Measurements from ENCODE around the gene URI1. TPM values are rescaled to one million over a fixed set of nuclear protein-coding genes. Genes with fewer than 3 reads are reported as not detected.
"Not testable (repeated sequence)": the region's sequence is repeated elsewhere in the genome, so short reads cannot be mapped to it uniquely, and the experiment has no call there.

Gene URI1
- total and polyA plus RNA-seq, 4 donors, result 72.7 to 91.7 (median 84.3) TPM

DNA sequence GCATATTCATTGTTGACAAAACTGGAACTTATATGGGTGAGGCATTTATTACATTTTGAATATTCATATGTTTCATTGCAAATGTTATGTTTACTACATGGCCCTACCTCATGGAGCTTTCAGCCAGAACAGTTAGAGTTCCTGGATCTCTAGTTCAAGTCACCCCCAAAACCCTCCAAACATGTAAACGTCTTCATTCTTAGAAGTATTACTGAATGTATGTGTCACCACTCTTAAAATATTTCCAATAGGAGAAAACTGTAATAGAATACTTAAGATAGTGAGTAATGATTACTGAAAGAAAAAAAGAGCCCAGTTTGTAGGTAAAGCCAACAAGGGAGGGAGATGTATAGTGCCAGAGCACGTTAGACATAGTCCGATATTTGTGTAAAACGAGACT lies 23.5 kb downstream of the URI1 start:
- H3K4me3 ChIP-seq (ENCODE audit: low read depth, low read length), result no peak overlapping the region
- H3K27me3 ChIP-seq (ENCODE audit: control insufficient read depth, insufficient read depth, low read length), result no peaks in the 10 kb centered on the region
- H3K36me3 ChIP-seq (ENCODE audit: control insufficient read depth, insufficient read depth, low read length), result no peaks in the 10 kb centered on the region
- WGBS (ENCODE audit: insufficient coverage), result 84% methylated on average over 3 of the region's 4 CpGs
- no peak overlapping the region for H3K27ac ChIP-seq (ENCODE audit: low read depth, low read length)
- DNase-seq (ENCODE audit: low read depth in 4 of 6, low spot score in 6 of 6), result no peak
- no peaks in the 10 kb centered on the region for H3K4me1 ChIP-seq (ENCODE audit: control insufficient read depth, insufficient read depth, low read length)
- H3K9me3 ChIP-seq (ENCODE audit: control insufficient read depth, insufficient read depth, low read length), result no peaks in the 10 kb centered on the region

- not testable (repeated sequence) for H3K36me3 ChIP-seq (ENCODE audit: control insufficient read depth, insufficient read depth, low read length); H3K4me3 ChIP-seq (ENCODE audit: low read depth, low read length); H3K27ac ChIP-seq (ENCODE audit: low read depth, low read length); H3K9me3 ChIP-seq (ENCODE audit: control insufficient read depth, insufficient read depth, low read length); DNase-seq (ENCODE audit: low read depth in 4 of 6, low spot score in 6 of 6); H3K27me3 ChIP-seq (ENCODE audit: control insufficient read depth, insufficient read depth, low read length); H3K4me1 ChIP-seq (ENCODE audit: control insufficient read depth, insufficient read depth, low read length)
- WGBS (ENCODE audit: insufficient coverage), result 100% methylated on average over 1 of the region's 3 CpGs
These were observed 24.1 kb downstream of the URI1 start for GRCh38 chr19:29966142-29966541.

DNA sequence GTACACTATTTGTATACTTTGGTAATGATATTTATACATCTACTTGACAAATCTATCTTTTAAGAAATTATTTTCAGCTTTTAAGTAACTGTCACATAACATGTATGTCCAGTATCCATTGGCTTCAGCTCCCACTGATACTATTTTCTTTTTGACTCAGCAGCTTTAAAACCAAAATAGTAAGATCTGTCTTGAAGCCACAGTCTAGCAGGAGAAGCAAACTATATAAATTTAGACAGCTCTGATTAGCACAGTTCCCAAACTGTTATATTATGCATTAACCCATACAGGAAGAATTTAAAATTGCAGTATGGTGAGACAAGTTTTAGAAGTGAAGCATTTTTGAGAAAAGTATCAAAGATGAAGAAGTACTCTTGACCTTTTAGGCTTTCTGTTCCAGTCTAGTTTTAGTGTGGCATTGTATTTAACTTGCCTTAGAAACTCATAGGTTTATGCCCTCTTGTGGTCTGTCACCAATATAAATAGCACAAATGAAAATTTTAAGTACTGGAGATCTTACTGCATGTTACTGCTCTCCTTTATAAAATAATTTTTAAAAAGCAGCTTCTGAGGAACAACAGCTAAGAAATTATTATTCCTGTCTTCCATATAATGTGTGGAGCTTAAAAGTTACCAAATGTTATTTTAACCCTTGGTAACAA lies 24.7 kb downstream of the URI1 start:
- peak in 2 of 6 donors; percentile 24 to 62 for DNase-seq (ENCODE audit: low read depth in 4 of 6, low spot score in 6 of 6)
- no peaks in the 10 kb centered on the region for H3K9me3 ChIP-seq (ENCODE audit: control insufficient read depth, insufficient read depth, low read length)
- H3K4me1 ChIP-seq (ENCODE audit: control insufficient read depth, insufficient read depth, low read length), result no peaks in the 10 kb centered on the region
- no peak overlapping the region for H3K27ac ChIP-seq (ENCODE audit: low read depth, low read length)
- no peaks in the 10 kb centered on the region for H3K27me3 ChIP-seq (ENCODE audit: control insufficient read depth, insufficient read depth, low read length)
- H3K36me3 ChIP-seq (ENCODE audit: control insufficient read depth, insufficient read depth, low read length), result no peaks in the 10 kb centered on the region
- H3K4me3 ChIP-seq (ENCODE audit: low read depth, low read length), result no peak overlapping the region

GRCh38 chr19:29967623-29968022 lies 25.6 kb downstream of the URI1 start:
- Histone ChIP-seq H3K4me3 (ENCODE audit: low read depth, low read length) (no peak overlapping the region), H3K36me3 (ENCODE audit: control insufficient read depth, insufficient read depth, low read length) (no peaks in the 10 kb centered on the region), H3K27ac (ENCODE audit: low read depth, low read length) (no peak overlapping the region), H3K4me1 (ENCODE audit: control insufficient read depth, insufficient read depth, low read length) (no peaks in the 10 kb centered on the region), H3K27me3 (ENCODE audit: control insufficient read depth, insufficient read depth, low read length) (no peaks in the 10 kb centered on the region), H3K9me3 (ENCODE audit: control insufficient read depth, insufficient read depth, low read length) (no peaks in the 10 kb centered on the region)
- 20% methylated on average over 1 of the region's 3 CpGs for WGBS (ENCODE audit: insufficient coverage)
- DNase-seq (ENCODE audit: low read depth in 4 of 6, low spot score in 6 of 6), result peak in 1 of 6 donors; percentile 42

GRCh38 chr19:29969891-29970290 lies 27.9 kb downstream of the URI1 start:
- no peak overlapping the region for H3K4me3 ChIP-seq (ENCODE audit: low read depth, low read length)
- no peaks in the 10 kb centered on the region for H3K36me3 ChIP-seq (ENCODE audit: control insufficient read depth, insufficient read depth, low read length)
- no peaks in the 10 kb centered on the region for H3K4me1 ChIP-seq (ENCODE audit: control insufficient read depth, insufficient read depth, low read length)
- H3K9me3 ChIP-seq (ENCODE audit: control insufficient read depth, insufficient read depth, low read length), result no peaks in the 10 kb centered on the region
- peak in 1 of 6 donors; percentile 13 for DNase-seq (ENCODE audit: low read depth in 4 of 6, low spot score in 6 of 6)
- H3K27ac ChIP-seq (ENCODE audit: low read depth, low read length), result no peak overlapping the region
- WGBS (ENCODE audit: insufficient coverage), result 57% methylated on average over 1 of the region's 3 CpGs
- H3K27me3 ChIP-seq (ENCODE audit: control insufficient read depth, insufficient read depth, low read length), result no peaks in the 10 kb centered on the region

DNA sequence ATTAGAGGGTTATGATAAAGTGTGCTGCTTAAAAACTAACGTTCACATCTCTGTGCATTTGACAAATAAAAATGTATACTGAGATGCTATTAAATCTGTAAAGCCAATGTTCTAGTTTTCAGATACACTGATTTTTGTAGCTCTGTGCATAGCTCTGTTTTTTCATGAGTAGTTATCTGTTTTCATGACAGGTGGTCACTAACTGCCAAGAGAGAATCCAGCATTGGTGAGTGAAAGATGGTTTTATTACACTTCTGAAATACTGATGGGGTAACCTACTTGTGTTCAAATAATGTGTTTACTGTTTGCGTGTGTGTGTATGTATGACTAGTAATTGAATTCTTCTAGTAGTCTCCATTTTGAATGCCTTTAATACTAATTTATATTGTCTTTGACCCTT lies 29.0 kb downstream of the URI1 start:
- H3K4me3 ChIP-seq (ENCODE audit: low read depth, low read length), result no peak overlapping the region
- peak in 1 of 6 donors; percentile 22 for DNase-seq (ENCODE audit: low read depth in 4 of 6, low spot score in 6 of 6)
- no peak overlapping the region for H3K27ac ChIP-seq (ENCODE audit: low read depth, low read length)
- H3K4me1 ChIP-seq (ENCODE audit: control insufficient read depth, insufficient read depth, low read length), result no peaks in the 10 kb centered on the region
- no peaks in the 10 kb centered on the region for H3K27me3 ChIP-seq (ENCODE audit: control insufficient read depth, insufficient read depth, low read length)
- no CpG with 5 or more reads among the region's 2 CpGs for WGBS (ENCODE audit: insufficient coverage)
- H3K36me3 ChIP-seq (ENCODE audit: control insufficient read depth, insufficient read depth, low read length), result no peaks in the 10 kb centered on the region
- no peaks in the 10 kb centered on the region for H3K9me3 ChIP-seq (ENCODE audit: control insufficient read depth, insufficient read depth, low read length)

DNA sequence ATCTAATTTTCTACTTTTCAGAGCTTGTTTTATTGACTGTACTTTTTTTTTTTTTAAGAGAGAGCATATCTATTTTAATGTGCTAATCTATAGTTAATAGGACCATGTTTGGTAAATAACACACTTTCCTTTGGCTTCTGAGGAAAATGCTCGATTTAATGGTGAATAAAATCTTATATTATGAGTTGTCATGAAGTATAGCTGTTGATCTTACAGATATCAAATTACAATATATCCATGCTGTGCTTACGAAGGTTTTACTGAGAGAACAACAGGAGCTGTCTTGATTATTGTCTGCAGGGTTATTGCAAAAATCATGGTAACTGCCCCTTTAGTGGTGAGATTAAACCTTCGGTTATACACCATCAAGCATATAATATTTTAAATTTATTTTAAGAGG lies 29.6 kb downstream of the URI1 start:
- no CpG with 5 or more reads among the region's 3 CpGs for WGBS (ENCODE audit: insufficient coverage)
- DNase-seq (ENCODE audit: low read depth in 4 of 6, low spot score in 6 of 6), result peak in 1 of 6 donors; percentile 61
- Histone ChIP-seq H3K4me1 (ENCODE audit: control insufficient read depth, insufficient read depth, low read length) (no peaks in the 10 kb centered on the region), H3K9me3 (ENCODE audit: control insufficient read depth, insufficient read depth, low read length) (no peaks in the 10 kb centered on the region), H3K27me3 (ENCODE audit: control insufficient read depth, insufficient read depth, low read length) (no peaks in the 10 kb centered on the region), H3K4me3 (ENCODE audit: low read depth, low read length) (no peak overlapping the region), H3K27ac (ENCODE audit: low read depth, low read length) (no peak overlapping the region), H3K36me3 (ENCODE audit: control insufficient read depth, insufficient read depth, low read length) (no peaks in the 10 kb centered on the region)

DNA sequence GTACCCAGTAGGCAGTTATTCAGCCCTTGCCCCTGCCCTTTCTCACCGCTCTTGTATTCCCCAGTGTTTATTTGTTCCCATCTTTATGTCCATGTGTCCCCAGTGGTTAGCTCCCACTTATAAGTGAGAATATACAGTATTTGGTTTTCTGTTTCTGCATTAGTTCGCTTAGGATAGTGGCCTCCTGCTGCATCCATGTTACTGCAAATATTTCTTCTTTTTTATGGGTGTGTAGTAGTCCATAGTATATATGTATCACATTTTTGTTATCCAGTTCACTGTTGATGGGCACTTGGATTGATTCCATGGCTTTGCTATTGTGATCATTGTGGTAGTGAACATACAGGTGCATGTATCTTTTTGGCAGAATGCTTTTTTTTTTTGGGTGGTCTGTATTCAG lies 32.7 kb downstream of the URI1 start:
- Histone ChIP-seq H3K4me3 (ENCODE audit: low read depth, low read length) (no peak overlapping the region), H3K36me3 (ENCODE audit: control insufficient read depth, insufficient read depth, low read length) (no peaks in the 10 kb centered on the region), H3K4me1 (ENCODE audit: control insufficient read depth, insufficient read depth, low read length) (no peaks in the 10 kb centered on the region), H3K27me3 (ENCODE audit: control insufficient read depth, insufficient read depth, low read length) (no peaks in the 10 kb centered on the region), H3K27ac (ENCODE audit: low read depth, low read length) (no peak overlapping the region), H3K9me3 (ENCODE audit: control insufficient read depth, insufficient read depth, low read length) (no peaks in the 10 kb centered on the region)
- no peak for DNase-seq (ENCODE audit: low read depth in 4 of 6, low spot score in 6 of 6)
- WGBS (ENCODE audit: insufficient coverage), result no CpG with 5 or more reads among the region's 2 CpGs

- no peaks in the 10 kb centered on the region for H3K27me3 ChIP-seq (ENCODE audit: control insufficient read depth, insufficient read depth, low read length)
- no peak overlapping the region for H3K27ac ChIP-seq (ENCODE audit: low read depth, low read length)
- no peak for DNase-seq (ENCODE audit: low read depth in 4 of 6, low spot score in 6 of 6)
- no peaks in the 10 kb centered on the region for H3K36me3 ChIP-seq (ENCODE audit: control insufficient read depth, insufficient read depth, low read length)
- H3K9me3 ChIP-seq (ENCODE audit: control insufficient read depth, insufficient read depth, low read length), result no peaks in the 10 kb centered on the region
- H3K4me1 ChIP-seq (ENCODE audit: control insufficient read depth, insufficient read depth, low read length), result no peaks in the 10 kb centered on the region
- WGBS (ENCODE audit: insufficient coverage), result no CpG with 5 or more reads among the region's 6 CpGs
- H3K4me3 ChIP-seq (ENCODE audit: low read depth, low read length), result no peak overlapping the region
These were observed 34.3 kb downstream of the URI1 start for GRCh38 chr19:29976151-29976943.

- DNase-seq (ENCODE audit: low read depth in 4 of 6, low spot score in 6 of 6), result no peak
- WGBS (ENCODE audit: insufficient coverage), result 70% methylated on average over 2 of the region's 3 CpGs
- no peak overlapping the region for H3K4me3 ChIP-seq (ENCODE audit: low read depth, low read length)
- no peaks in the 10 kb centered on the region for H3K9me3 ChIP-seq (ENCODE audit: control insufficient read depth, insufficient read depth, low read length)
- H3K27ac ChIP-seq (ENCODE audit: low read depth, low read length), result no peak overlapping the region
- H3K36me3 ChIP-seq (ENCODE audit: control insufficient read depth, insufficient read depth, low read length), result no peaks in the 10 kb centered on the region
- H3K4me1 ChIP-seq (ENCODE audit: control insufficient read depth, insufficient read depth, low read length), result no peaks in the 10 kb centered on the region
- H3K27me3 ChIP-seq (ENCODE audit: control insufficient read depth, insufficient read depth, low read length), result no peaks in the 10 kb centered on the region
These were observed 36.0 kb downstream of the URI1 start for GRCh38 chr19:29978080-29978479.

Data from spinal cord (tissue), 10 donors.